ENCODE results near the gene TRAF1.

Gene TRAF1

DNA sequence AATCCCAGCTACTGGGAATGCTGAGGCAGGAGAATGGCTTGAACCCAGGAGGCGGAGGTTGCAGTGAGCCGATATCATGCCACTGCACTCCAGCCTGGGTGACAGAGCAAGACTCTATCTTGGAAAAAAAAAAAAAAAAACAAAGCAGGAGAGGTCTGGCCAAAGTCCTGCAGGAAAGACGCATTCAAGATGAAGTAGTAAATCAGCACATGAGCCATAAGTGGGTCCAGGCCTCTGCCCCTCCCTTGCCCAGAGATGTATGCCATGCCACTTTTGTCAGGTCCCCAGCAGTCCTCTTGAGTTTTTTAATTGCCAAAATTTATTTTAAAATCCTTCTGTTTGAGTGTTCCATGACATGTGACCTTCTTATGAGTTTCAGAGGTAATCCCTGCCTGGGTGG lies 41.1 kb downstream of the TRAF1 start:
- DNase-seq = no peak

DNA sequence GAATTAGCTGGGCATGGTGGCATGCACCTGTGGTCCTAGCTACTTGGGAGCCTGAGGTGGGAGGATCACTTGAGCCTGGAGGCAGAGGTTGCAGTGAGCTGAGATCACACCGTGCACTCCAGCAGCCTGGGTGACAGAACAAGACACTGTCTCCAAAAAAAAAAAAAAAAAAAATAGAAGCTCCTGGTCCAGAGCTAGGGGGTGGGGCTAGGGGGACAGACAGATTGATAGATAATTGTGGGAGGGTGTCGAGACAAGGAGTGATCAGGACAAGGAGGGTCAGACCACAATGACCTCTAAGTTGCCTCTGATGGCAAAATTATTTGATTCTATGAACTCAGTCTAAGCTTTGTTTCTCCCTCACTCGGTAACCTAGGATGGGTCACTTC lies 43.0 kb downstream of the TRAF1 start:
- no peak for DNase-seq

DNA sequence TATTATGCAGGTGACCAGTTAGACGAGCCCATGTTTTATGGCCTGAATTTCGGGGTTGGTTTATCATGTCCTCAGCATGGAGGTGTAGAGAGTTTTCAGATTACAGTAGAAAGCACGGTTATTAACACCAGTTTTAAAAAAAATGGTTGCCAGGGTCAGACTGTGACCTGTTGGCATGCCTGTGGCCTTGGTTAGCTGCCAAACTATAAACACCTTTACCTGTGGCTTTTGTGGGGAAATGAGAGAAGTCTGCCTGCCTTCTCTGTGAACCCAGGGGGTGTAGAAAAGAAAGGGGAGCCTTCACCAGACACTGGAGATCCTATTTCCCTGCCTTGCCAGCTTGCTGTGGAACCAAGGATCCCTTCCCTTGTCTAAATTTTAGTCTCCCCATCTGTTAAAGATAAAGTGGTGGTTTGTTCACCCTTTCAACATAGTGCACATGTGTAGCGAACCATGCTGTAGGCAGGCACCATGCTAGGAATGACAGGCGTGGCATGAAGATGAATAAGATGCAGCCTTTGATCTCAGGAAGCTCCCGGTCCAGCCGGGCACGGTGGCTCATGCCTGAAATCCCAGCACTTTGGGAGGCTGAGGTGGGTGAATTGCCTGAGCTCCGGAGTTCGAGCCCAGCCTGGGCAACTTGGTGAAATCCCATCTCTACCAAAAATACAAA lies 43.5 kb downstream of the TRAF1 start:
- DNase-seq = no peak

DNA sequence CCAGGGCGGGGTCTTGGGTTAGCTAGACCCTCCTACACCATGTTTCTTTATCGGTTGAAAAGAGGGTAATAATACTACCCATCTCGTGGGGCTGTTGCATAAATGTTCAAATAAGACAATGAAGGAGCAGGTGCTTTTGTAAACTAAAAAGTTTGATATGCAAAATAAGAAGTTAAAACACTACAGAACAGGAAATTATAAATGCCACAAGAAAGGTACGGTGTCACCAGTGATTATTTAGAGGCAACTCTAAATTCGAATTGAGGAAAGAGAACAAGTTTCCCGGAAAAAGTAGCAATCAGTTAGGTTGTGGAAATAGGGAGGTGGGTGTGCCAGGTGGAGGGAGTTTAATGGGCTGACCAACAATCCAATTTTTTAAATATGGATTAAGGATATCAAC lies 47.1 kb downstream of the TRAF1 start:
- no peak for DNase-seq

DNA sequence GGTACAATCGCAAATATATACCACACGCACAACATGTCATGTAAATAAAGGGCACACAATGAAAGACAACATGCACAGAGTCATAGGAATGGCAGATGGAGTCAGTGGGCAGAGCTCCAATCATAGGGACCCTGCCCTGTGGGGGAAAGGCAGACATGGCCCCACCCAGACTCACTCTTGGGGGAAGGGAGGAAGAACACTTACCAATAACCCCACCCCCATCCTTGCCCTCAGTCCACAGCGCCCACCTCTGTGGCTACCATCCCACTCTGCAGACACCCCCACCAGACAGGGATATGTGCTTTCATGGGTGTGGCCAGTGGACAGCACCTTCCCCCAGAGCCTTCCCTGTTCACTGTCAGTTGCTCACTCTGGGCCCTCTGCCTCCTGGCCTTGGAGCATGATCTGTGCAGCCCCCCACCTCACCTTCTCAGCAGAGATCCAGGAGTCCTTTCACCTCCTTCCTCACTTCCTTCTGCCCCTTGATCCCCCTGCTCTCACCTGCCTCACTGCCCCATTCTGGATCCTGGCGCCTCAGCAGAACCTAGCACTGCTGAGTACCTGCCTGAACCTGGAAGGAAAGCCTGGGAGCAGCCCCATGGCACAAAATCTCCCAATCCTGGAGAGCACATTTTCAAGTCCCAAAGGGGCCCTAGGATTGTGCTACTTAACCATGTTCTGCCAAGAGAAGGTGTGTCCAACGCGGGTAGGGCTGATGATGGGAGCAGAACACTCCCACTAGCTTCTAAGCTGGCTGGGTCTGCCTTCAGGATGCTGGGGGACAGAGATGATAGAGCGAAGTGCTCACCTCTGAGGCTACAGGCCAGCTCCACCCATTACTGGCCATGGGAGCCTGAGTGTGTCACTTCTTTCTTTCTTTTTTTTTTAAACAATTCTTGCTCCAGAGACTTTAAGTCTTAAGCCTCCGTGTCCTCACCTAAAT lies 48.1 kb downstream of the TRAF1 start:
- DNase-seq = no peak

DNA sequence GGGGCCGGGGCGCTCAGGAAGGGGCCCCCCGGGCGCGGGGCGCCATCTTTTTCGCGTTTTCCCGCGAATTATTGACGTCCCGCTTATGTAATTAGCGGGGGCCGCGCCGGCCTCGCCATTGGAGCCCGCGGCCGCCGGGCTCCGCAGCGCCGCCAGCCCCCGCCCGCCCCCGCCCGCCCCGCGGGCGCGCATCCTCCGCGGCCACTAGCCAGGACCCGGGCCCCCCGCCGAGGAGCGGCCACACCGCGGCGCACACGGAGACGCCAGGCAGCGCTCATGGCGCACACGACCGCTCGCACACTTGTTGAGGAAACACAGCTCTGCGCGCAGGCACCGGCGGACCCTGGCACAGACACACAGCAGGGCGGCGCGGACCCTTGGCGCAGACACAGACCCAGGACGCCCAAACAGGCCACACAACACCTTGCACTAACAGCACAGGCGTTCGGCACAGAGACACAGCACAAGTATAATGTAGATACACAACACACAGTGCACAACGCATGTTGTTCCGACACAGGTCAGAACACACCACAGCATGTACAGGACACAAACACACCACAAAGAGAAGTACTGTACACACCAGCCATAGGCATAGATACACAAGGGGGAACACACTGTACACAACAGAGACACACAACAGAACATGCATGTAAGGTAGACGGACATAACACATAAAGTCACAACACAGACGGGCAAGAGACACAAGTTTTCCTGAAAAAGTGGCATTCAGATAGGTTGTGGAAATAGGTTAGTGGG lies 49.1 kb downstream of the TRAF1 start:
- DNase-seq = peak; percentile 80

DNA sequence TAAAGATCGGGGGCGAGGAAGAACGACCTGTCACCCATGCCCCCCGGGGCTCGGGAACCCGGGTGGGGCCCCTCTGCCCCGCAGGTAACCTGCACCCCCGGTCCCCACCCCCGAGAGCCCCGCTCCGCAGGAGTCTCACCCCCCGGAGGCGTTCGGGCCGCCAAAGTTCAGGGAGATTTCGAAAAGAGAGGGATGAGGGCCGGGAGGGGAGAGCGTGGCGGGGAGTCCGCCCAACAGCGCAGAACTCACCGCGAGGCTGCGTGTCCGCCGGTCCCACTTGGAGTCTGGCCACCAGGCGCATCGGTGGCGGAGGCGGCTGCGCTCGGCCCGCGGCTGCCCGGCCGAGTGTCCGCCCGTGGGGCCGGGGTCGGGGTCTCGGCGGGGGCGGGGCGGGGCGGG lies 49.8 kb downstream of the TRAF1 start, which contains the start of gene PHF19:
Gene PHF19 (minus strand): TSS at position 347 of the 399 bp plus-strand sequence. CDS start 2,447 bp downstream, outside the sequence.
- peak; percentile 45 for DNase-seq

DNA sequence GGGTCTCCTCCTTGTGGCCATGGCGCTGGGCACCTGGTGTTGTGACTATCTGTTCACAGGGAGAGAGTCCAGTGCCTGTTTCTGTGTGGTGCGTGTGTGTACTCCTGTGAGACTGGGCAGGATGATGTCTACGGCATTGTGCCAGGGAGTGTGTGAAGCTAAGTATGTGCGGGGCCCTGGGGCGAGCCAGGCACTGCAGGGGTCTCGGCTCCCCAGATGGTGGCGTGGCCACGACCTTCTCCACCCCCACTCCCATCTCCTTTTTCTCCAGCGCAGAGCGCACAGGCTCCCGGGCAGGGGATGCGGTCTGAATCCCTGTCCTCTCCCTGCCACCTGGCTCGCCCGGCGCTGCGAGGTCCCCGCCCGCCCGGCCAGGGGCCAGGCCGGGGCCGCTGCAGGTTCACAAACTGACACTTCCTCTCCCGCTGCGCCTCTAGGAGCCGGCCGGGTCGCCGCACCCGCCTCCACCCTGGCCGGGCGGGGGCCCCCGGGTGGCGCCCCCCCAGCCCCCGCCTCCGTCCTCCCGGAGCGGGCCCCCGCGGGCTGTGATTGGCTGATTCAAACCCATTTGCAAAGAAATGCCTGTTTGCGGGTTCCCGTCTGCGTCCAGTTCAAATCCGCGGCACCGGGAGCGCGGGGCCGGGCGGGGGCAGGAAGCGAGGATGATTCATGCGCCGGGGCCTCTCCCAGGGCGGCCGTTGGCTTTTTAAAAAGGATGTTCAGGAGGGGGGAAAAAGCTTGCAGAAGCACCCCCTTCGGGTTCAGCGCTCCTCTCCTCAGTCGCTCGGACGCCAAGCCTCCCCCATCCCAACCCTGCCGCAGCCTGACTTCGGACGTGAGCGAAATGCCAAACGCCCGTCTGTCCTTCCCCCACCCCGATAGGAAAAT lies 50.4 kb downstream of the TRAF1 start:
- peak; percentile 90 for DNase-seq

DNA sequence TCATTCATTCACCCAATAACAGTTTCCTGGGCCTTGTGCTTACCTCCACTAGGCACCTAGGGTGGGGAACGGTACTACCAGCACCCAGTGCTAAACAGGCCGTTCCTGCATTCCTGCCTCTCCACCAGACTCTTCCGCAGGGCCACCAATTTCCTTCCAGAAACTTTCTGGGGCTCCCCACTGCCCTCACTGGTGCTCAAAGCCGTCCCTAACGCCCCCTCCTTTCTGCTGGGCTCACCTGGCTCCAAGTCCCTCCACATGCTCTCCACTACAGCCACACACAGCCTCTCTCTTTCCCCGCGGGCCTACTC lies 51.0 kb downstream of the TRAF1 start:
- no peak for DNase-seq

DNA sequence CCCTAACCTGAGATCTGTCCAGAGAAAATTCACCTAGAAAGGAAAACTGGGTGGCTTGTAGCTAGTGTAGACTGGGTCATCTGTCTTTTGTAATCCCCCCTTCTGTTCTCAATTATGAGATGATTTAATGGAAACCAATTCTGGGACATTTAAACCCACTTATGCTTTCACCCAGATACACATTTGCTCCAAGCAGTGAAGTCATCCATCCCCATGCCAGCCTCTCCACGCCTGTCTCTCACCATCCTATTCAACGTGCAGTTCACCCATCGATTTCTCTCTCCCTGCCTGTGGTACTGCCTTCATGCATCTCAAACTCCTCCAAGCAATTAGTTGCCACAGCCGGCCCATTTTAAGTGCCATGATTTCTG lies 51.4 kb downstream of the TRAF1 start:
- DNase-seq = no peak

DNA sequence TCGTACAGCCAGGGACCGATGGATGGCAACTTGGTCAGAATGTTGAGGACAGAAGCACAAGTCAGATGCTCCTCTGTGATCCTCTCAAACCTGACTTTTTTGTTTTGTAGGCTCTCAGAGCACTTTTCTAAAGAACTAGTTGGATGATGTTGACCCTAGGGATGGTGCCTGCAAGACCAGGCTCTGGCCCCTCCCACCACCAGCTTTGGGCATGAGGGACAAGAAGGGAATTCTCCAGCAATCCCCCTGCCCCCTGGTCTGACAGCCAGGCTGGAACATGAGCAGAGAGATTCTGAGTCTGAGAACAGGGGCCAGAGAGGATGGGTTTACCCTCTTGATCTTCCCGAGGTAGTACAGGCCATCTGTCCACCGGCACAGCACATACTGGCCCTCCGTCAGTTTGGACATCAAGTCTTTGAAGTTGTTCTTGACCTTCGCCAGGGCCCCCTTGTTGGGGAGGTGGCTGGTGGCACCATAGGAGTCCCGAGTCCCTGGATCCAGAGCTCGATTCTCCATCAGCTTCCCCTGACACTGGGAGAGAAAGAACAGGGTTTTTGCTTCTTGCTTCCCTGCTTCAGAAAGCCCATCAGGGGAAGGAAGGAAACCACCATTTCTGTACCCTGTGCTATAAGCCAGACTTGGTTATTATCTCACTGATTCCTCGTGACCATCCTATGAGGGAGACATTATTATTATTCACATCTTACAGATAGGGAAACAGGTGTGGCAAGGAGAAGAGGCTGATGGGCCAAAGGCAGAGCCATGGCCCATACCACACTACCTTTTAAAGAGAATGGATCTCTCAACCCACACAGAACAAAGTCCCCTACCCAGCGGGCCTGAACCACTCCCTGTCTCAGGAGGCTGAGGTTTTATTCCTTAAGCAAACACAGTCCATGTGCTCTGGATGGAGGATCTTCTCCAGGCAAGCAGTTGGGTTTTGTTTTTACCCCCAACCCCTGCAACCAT lies 52.1 kb downstream of the TRAF1 start:
- no peak for DNase-seq

DNA sequence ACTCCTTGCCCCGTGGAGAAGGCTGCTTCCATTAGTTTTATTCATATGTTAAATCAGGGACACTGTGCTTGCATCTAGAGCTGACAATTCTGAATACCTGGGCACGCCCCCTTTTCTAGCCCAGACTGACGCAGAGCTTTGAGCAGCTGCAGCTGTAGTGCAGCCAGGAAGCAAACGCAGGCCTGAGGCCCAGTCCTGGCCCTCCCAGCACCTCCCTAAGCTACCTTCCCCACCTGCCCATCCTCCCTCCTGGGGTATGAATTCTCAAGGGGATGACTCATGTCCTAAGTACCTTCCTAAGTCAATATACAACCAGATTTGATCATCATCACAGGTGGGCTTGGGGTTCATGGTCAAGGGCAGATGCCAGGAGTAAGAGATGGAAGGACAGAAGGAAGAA lies 53.1 kb downstream of the TRAF1 start:
- DNase-seq = peak; percentile 38

DNA sequence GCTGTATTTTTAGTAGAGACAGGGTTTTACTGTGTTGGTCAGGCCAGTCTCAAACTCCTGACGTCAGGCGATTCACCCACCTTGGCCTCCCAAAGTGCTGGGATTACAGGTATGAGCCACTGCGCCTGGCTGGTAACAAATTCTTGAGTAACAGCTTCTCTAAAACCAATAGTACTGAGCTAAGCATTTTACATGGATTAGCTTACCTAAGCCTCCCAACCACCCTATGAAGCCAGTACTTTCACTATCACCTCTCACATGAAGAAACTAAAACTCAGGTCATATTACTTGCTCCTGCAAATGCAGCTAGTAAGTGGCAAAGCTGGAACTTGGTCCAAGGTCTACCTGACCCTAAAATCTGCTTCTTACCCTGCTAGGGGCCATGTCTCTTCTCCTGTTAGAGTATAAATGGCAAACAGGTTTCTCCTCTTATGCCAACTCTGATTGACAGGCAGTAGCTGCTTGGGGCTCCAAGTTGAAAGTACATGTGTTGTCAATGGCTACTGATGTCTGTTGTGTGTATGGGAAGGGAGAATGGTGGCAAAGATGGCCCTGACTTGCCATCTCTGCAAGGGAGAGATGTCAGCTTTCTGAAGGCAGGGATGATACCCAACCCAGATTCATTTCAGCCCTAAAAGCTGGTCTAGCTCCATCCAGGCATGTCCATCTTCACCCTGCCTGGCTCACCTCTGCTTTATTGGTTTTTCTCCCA lies 53.6 kb downstream of the TRAF1 start:
- DNase-seq = no peak

DNA sequence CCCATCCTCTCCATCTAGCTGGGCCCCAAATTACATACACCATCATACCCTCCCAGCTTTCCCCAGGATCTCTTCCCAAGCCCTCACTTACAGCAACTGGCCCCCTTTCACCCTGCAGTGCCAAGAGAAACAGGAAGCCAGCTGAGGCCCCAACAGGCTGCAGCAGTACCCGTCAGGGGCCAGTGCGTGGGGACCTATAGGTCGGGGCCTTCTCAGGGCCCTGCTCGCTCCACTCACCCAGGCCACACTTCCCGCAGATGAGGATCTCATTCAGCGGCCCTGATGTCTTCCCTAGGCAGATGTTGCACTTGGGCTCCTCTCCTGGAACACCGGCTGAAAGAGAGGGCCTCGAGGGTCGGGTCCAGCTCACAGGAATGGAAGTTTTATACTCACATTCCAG lies 56.4 kb downstream of the TRAF1 start:
- DNase-seq = no peak

DNA sequence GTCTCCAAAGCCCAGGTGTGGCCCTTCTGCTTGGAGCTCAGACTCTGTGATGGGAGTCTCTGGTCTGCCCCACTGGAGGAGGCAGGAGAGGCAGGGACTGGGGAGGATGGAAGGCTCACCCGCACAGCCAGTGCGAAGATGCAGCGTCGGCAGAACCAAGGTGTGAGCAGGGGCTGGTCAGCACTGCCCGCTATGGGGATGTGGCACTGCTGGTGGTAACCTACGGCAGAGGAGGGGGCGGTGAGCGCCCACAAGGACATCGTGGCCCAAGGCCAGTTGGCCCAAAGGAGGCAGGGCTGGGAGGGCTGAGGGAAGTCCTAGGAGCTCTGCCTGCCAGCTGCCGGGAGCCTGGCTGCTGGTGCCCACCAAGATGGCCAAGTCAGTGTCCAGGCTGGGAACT lies 56.9 kb downstream of the TRAF1 start:
- no peak for DNase-seq

DNA sequence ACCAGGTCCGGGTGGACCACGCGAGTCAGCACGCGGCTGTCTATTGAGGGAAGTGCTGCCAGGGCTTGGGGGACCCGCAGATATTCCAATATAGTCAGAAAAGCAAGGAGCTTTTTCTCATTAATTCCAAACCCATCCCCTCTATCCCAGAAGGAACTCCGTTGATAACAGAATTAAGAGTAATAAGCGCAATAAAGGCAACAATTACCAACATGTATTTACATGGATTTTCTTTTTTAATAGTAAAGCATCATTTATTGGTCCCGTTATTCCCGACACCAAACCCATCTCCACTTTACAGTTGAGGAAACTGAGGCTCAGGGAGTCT lies 57.3 kb downstream of the TRAF1 start:
- DNase-seq = no peak

DNA sequence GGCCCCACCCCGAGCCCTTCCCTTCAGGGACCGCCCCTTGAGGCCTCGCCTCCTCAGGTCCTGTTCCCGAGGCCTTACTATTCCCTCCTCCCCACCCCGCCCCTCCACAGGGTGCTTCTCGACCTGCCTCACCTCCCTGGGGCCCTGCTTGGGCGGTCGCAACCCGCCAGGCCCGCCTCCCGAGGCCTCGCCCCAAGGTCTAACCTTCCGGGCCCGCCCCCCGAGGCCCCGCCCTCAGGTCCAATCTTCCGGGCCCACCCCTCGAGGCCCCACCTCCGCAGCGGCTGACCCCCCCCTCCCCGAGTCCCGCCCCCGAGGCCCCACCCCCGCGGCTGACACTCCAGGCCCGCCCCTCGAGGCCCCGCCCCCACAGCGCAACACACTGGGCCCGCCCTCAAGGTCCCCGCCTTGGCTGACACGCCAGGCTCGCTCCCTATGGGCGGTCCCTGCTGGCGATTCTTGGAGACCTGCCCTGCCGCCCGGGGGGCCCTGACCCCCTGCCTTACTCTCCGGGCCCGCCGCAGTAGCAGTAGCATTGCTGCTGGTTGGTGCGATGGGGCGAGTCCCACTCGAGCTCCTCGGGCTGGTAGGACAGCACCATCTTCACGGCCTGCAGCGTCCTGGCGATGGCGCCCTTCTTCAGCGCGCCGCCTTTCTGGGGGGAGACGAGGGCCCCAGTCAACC lies 57.8 kb downstream of the TRAF1 start:
- DNase-seq = peak; percentile 15

DNA sequence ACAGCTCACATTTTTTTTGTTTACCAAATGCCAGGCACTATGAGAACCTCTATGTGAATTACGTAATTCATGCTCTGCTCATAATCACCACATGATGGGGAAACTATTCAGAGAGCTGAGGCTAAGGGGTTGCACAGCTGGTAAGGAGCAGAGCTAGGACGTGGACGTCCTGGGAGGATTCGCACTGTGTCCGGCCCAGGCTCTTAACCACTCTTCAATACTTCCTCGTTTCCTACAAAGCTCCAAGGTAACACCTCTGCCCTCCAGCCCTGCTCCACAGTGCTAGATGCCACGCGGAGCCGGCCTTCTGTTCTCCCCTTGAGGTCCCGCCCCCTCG lies 58.3 kb downstream of the TRAF1 start:
- no peak for DNase-seq

DNA sequence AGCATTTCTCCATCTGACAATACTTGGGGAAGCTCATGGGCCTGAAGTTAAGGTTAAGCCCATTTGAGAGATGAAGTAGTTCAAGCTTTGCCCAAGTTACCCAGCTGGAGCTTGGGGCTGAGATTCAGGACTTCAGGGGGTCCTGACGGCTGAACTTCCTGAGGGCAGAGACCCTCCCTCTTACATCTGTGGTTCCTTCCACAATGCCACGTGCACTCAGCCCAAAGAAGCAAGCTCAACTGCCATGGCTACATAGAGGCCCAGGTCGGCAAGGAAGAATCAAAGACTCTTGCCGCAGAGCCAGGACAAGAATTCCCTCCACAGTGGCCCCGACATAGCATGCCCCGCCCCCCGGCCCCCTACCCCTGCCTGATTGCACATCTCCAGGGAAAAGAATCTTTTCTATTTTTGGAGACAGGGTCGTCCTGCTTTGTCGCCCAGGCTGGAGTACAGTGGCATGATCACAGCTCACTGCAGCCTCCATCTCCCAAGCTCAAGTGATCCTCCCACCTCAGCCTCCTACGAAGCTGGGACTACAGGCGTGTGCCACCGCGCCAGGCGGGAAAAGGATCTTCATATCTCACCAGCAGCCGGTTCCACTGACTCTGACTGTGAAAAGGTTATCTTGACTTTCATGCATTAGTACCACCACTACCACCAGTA lies 58.8 kb downstream of the TRAF1 start:
- no peak for DNase-seq

DNA sequence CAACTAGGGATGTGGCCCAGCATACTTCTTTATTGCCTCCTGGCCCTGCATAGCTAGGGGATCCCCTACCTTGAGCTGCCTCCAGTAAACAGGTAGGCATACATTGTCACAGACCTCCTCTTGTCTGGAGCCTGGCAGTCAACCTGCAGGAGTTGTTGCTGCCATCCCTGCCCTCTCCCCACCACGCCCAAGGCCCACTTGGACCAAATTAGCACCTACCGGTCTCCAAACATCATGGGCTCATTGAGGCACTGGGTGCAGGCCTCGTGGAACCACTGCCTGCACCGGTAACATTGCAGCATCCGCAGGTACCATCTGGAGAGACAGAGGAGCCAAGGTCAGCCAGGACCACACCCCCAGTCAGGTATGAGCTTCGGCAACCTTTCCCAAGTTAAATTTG lies 59.9 kb downstream of the TRAF1 start:
- no peak for DNase-seq

Measured in NCI-H345 (cell line).